ENCODE data around the gene NEDD4.

Gene NEDD4

GRCh38 chr15:55990998-55991397 is 2.4 kb downstream of the NEDD4 start:
- no peak for DNase-seq (ENCODE audit: low read depth, low spot score)
- no peaks in the 10 kb centered on the region for H3K4me1 ChIP-seq (ENCODE audit: insufficient read depth, insufficient read length)
- no peak overlapping the region for H3K4me3 ChIP-seq (ENCODE audit: insufficient read length, low read depth)
- TF ChIP-seq SUZ12 (IDR thresholded peaks at IDR 0.05; ENCODE audit: extremely low read depth, insufficient read depth, insufficient read length), result no peak
- TF ChIP-seq ZNF274 (IDR thresholded peaks at IDR 0.05; ENCODE audit: low read depth, low read length), result no peak
- H3K36me3 ChIP-seq (ENCODE audit: insufficient read depth, insufficient read length, low read length), result peaks cover 2% of the 10 kb centered on the region
- peaks cover 9% of the 10 kb centered on the region for H3K27me3 ChIP-seq (ENCODE audit: insufficient read depth, insufficient read length)
- no peaks in the 10 kb centered on the region for H3K9me3 ChIP-seq (ENCODE audit: insufficient read depth, low read length)
- H3K9ac ChIP-seq (ENCODE audit: insufficient read length, low read depth), result no peak overlapping the region

GRCh38 chr15:55990516-55990915 is 2.9 kb downstream of the NEDD4 start:
- H3K27me3 ChIP-seq (ENCODE audit: insufficient read depth, insufficient read length), result peaks cover 9% of the 10 kb centered on the region
- no peak for DNase-seq (ENCODE audit: low read depth, low spot score)
- H3K9ac ChIP-seq (ENCODE audit: insufficient read length, low read depth), result no peak overlapping the region
- no peak overlapping the region for H3K4me3 ChIP-seq (ENCODE audit: insufficient read length, low read depth)
- H3K9me3 ChIP-seq (ENCODE audit: insufficient read depth, low read length), result no peaks in the 10 kb centered on the region
- H3K4me1 ChIP-seq (ENCODE audit: insufficient read depth, insufficient read length), result no peaks in the 10 kb centered on the region
- peaks cover 2% of the 10 kb centered on the region for H3K36me3 ChIP-seq (ENCODE audit: insufficient read depth, insufficient read length, low read length)
- TF ChIP-seq YY1 (IDR thresholded peaks at IDR 0.05; ENCODE audit: insufficient read depth, insufficient read length) (no peak), ZNF274 (IDR thresholded peaks at IDR 0.05; ENCODE audit: low read depth, low read length) (no peak), SUZ12 (IDR thresholded peaks at IDR 0.05; ENCODE audit: extremely low read depth, insufficient read depth, insufficient read length) (no peak)

GRCh38 chr15:55989383-55989782 is 4.0 kb downstream of the NEDD4 start:
- DNase-seq (ENCODE audit: low read depth, low spot score), result no peak
- no peak for TF ChIP-seq YY1 (IDR thresholded peaks at IDR 0.05; ENCODE audit: insufficient read depth, insufficient read length)
- TF ChIP-seq ZNF274 (IDR thresholded peaks at IDR 0.05; ENCODE audit: low read depth, low read length), result no peak
- TF ChIP-seq SUZ12 (IDR thresholded peaks at IDR 0.05; ENCODE audit: extremely low read depth, insufficient read depth, insufficient read length), result no peak

GRCh38 chr15:55981582-55982249 is 11.7 kb downstream of the NEDD4 start:
- H3K9ac ChIP-seq (ENCODE audit: insufficient read length, low read depth), result no peak overlapping the region
- no peaks in the 10 kb centered on the region for H3K9me3 ChIP-seq (ENCODE audit: insufficient read depth, low read length)
- no peaks in the 10 kb centered on the region for H3K36me3 ChIP-seq (ENCODE audit: insufficient read depth, insufficient read length, low read length)
- TF ChIP-seq SUZ12 (IDR thresholded peaks at IDR 0.05; ENCODE audit: extremely low read depth, insufficient read depth, insufficient read length) (no peak), YY1 (IDR thresholded peaks at IDR 0.05; ENCODE audit: insufficient read depth, insufficient read length) (no peak), ZNF274 (IDR thresholded peaks at IDR 0.05; ENCODE audit: low read depth, low read length) (no peak)
- H3K4me3 ChIP-seq (ENCODE audit: insufficient read length, low read depth), result no peak overlapping the region
- H3K4me1 ChIP-seq (ENCODE audit: insufficient read depth, insufficient read length), result no peaks in the 10 kb centered on the region
- no peaks in the 10 kb centered on the region for H3K27me3 ChIP-seq (ENCODE audit: insufficient read depth, insufficient read length)
- no peak for DNase-seq (ENCODE audit: low read depth, low spot score)

More at GRCh38 chr15:55989383-55989782, 4.0 kb downstream of the NEDD4 start:
- no peak overlapping the region for H3K4me3 ChIP-seq (ENCODE audit: insufficient read length, low read depth)
- H3K4me1 ChIP-seq (ENCODE audit: insufficient read depth, insufficient read length), result no peaks in the 10 kb centered on the region
- no peaks in the 10 kb centered on the region for H3K9me3 ChIP-seq (ENCODE audit: insufficient read depth, low read length)
- H3K36me3 ChIP-seq (ENCODE audit: insufficient read depth, insufficient read length, low read length), result peaks cover 2% of the 10 kb centered on the region
- H3K27me3 ChIP-seq (ENCODE audit: insufficient read depth, insufficient read length), result peaks cover 9% of the 10 kb centered on the region
- no peak overlapping the region for H3K9ac ChIP-seq (ENCODE audit: insufficient read length, low read depth)

- TF ChIP-seq SUZ12 (IDR thresholded peaks at IDR 0.05; ENCODE audit: extremely low read depth, insufficient read depth, insufficient read length) (no peak), ZNF274 (IDR thresholded peaks at IDR 0.05; ENCODE audit: low read depth, low read length) (no peak), YY1 (IDR thresholded peaks at IDR 0.05; ENCODE audit: insufficient read depth, insufficient read length) (no peak)
- no peaks in the 10 kb centered on the region for H3K4me1 ChIP-seq (ENCODE audit: insufficient read depth, insufficient read length)
- H3K9ac ChIP-seq (ENCODE audit: insufficient read length, low read depth), result no peak overlapping the region
- no peaks in the 10 kb centered on the region for H3K27me3 ChIP-seq (ENCODE audit: insufficient read depth, insufficient read length)
- DNase-seq (ENCODE audit: low read depth, low spot score), result no peak
- H3K36me3 ChIP-seq (ENCODE audit: insufficient read depth, insufficient read length, low read length), result no peaks in the 10 kb centered on the region
- no peaks in the 10 kb centered on the region for H3K9me3 ChIP-seq (ENCODE audit: insufficient read depth, low read length)
- no peak overlapping the region for H3K4me3 ChIP-seq (ENCODE audit: insufficient read length, low read depth)
These were observed 12.9 kb downstream of the NEDD4 start for GRCh38 chr15:55980511-55980910.

- no peak overlapping the region for H3K4me3 ChIP-seq (ENCODE audit: insufficient read length, low read depth)
- DNase-seq (ENCODE audit: low read depth, low spot score), result no peak
- H3K9me3 ChIP-seq (ENCODE audit: insufficient read depth, low read length), result no peaks in the 10 kb centered on the region
- H3K9ac ChIP-seq (ENCODE audit: insufficient read length, low read depth), result no peak overlapping the region
- no peaks in the 10 kb centered on the region for H3K4me1 ChIP-seq (ENCODE audit: insufficient read depth, insufficient read length)
- H3K27me3 ChIP-seq (ENCODE audit: insufficient read depth, insufficient read length), result no peaks in the 10 kb centered on the region
- TF ChIP-seq ZNF274 (IDR thresholded peaks at IDR 0.05; ENCODE audit: low read depth, low read length) (no peak), SUZ12 (IDR thresholded peaks at IDR 0.05; ENCODE audit: extremely low read depth, insufficient read depth, insufficient read length) (no peak), YY1 (IDR thresholded peaks at IDR 0.05; ENCODE audit: insufficient read depth, insufficient read length) (no peak)
- no peaks in the 10 kb centered on the region for H3K36me3 ChIP-seq (ENCODE audit: insufficient read depth, insufficient read length, low read length)
These were observed 16.2 kb downstream of the NEDD4 start for GRCh38 chr15:55977231-55977630.

- TF ChIP-seq SUZ12 (IDR thresholded peaks at IDR 0.05; ENCODE audit: extremely low read depth, insufficient read depth, insufficient read length) (no peak), ZNF274 (IDR thresholded peaks at IDR 0.05; ENCODE audit: low read depth, low read length) (no peak), YY1 (IDR thresholded peaks at IDR 0.05; ENCODE audit: insufficient read depth, insufficient read length) (no peak)
- Histone ChIP-seq H3K27me3 (ENCODE audit: insufficient read depth, insufficient read length) (no peaks in the 10 kb centered on the region), H3K4me3 (ENCODE audit: insufficient read length, low read depth) (no peak overlapping the region), H3K9me3 (ENCODE audit: insufficient read depth, low read length) (no peaks in the 10 kb centered on the region), H3K9ac (ENCODE audit: insufficient read length, low read depth) (no peak overlapping the region), H3K36me3 (ENCODE audit: insufficient read depth, insufficient read length, low read length) (no peaks in the 10 kb centered on the region), H3K4me1 (ENCODE audit: insufficient read depth, insufficient read length) (no peaks in the 10 kb centered on the region)
- no peak for DNase-seq (ENCODE audit: low read depth, low spot score)
These were observed 23.1 kb downstream of the NEDD4 start for GRCh38 chr15:55970286-55970685.
